Superior temporal gyrus (tissue), 1 donor: ENCODE results near the gene LYSMD2.

ENCODE experiments used
- DNase-seq: peaks from one replicate; pipeline ENCODE4 v3.0.0-alpha.2; 2016; ENCODE audit errors: extremely low spot score

LYSMD2 gene

GRCh38 chr15:51751697-51752683 is 14.5 kb upstream of the LYSMD2 start:
- peak; percentile 61 for DNase-seq

GRCh38 chr15:51750792-51751696 is 13.6 kb upstream of the LYSMD2 start, which contains the start of gene TMOD2:
TSS of gene TMOD2 (plus strand) at chr15:51751597. CDS start at chr15:51766442, 14,845 bp downstream.
- peak; percentile 57 for DNase-seq

- DNase-seq, result no peak
Measured at GRCh38 chr15:51750186-51750585, 12.7 kb upstream of the LYSMD2 start.

DNA sequence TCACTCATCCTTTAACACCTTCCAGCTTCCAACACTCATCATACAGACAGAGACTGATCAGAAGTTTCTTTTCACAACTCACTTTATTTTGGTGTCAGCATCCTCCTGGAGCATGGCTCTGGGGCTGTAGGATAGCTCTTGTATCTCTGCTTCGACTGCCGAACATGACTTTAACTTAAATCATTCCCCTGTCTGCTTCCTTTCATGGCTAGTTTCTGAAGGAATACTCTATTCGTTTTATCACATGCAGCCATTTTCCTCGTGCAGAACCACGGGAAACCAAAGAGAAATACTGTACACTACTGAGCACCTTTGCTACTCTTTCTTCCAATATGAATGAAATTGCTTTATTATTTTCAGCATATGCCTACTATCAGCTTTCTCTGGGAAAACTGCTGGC is 11.9 kb upstream of the LYSMD2 start:
- DNase-seq, result no peak

DNA sequence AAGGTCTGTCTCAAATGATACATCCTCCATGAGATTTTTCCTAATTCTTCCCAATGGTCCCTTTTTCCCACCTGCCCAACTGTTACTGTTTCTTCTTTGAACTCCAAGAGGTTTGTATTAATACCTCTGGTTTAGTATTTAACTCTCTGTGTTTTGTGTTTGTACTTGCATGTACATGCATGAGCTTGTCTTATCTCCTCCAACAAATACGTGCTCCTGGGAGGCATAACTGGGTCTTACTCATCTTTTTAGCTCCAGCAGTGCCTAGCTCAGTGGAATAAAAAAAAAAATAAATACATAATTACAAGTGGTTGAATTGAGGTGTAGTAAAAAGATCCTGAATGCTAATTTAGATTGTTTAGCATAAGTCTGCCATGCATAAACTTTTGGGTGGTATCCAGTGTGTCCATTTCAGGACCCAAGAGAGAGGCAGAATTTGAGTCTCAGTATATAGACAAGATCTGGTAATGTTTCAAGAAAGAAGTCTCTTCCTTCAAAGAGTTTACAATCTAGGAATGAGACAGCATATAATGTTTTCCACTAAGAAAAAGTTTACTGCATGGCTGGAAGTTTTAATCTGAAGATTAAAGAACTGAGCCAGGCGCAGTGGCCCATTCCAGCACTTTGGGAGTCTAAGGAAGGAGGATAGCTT is 1.7 kb upstream of the LYSMD2 start:
- no peak for DNase-seq

DNA sequence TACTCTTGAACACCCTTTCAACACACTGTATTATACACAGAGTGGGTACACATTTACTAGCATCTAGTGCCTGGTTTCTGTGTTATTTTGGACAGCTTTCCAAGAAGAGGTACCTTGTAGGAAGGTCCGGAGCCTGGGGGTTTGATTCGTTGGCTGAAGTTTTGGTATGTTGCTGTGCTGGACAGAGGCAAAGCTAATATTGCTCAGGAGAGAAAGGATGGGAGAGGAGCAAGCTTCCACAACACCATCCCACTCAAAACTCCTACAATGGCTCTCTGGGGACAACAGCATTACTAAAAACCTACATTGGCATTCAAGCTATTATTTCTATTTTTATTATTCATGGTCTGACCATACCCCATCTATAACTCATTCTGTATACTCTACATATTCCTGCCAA is 1.1 kb upstream of the LYSMD2 start:
- no peak for DNase-seq

GRCh38 chr15:51736751-51737521 is 519 bp downstream of the LYSMD2 start:
- no peak for DNase-seq

- no peak for DNase-seq
Measured at GRCh38 chr15:51736069-51736468, 1.4 kb downstream of the LYSMD2 start.

- no peak for DNase-seq
Measured at GRCh38 chr15:51735228-51736010, 2.0 kb downstream of the LYSMD2 start.

DNA sequence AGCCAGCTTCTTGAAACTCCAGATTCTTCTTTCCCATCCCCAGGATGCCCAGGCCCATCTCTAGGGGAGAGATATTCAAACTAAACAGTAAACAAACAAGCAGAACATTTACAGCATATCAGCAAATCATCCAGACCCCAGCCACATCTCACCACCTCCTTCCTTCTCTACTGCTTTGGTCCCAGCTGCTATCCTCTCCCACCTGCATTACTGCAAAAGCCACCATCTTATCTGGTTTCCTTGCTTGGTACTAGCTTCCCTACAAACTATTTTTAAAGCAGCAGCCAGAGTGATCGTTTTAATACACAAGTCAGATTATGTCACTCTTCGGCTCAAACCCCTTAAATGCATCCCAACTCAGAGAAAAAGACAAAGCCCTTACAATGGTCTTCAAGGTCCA is 4.8 kb downstream of the LYSMD2 start:
- no peak for DNase-seq

- DNase-seq, result no peak
Measured at GRCh38 chr15:51731549-51732267, 5.7 kb downstream of the LYSMD2 start.

DNA sequence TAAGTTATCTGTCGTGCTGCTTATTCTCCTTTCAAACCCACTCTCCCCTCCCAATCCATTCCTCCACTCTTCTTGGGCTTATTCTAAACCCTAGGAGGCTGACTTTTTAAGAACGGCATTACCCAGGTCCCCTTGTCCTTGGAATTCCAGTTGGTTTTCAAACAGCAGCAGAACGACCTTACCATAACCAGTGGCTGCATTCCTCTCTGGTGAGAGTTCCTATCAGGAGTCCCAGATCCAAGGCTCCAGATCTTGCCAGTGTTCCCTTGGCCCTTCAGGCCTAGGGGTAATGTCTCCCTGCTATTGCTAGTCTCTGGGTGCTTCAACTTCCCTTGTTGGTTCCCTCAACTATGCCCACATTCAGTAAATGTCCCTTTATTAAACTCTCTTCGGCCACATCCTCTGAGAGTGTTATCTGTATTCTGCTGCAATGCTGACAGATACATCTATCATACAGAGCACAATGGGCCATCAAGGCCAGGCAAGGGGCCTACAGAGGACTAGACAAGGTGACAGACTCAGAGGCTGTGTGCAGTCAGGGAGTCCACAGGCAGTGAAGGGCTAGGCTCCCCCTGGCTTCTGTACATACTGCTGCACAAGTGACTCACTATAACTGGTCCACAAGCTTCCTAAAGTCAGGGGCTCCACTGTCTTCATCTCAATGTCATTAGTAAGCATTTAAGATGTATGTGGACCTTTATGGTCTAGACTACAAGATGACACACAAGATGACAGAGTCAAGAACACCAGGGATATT is 10.1 kb downstream of the LYSMD2 start:
- DNase-seq, result no peak

DNA sequence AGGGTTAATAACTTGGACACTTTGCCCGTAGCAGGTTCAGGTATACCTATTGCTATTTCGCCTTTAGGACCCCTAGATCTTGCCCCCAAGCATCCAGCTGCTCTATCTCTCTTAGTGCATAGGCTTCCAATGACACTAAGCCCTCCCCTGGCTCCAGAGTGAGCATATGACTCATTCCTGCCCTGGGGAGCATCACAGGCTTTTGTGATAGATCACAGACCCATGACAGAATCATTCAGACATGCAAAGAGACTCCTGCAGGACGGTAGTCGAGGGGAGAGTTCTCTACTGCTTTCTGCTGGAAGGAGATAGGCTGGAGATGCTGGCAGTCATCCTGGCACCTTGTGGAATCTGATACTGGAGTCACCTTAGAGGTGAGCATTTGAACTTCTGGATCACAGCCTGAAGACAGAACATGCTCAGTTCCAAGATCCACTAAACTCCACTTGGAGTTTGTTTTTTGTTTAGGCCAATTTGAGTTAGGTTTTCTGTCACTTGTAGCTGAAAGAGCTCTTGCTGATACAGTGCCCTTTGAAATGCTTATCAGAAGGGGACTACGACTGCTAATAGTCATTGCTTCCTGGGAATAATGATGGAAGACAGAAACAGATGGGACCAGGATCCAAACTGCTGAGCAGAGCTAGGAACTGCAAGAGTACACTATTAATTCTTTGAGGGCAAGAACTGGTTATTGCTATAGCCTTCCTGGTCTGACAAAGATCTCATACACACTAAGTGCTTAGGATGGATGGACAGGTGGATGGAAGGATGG is 11.0 kb downstream of the LYSMD2 start:
- DNase-seq, result no peak

DNA sequence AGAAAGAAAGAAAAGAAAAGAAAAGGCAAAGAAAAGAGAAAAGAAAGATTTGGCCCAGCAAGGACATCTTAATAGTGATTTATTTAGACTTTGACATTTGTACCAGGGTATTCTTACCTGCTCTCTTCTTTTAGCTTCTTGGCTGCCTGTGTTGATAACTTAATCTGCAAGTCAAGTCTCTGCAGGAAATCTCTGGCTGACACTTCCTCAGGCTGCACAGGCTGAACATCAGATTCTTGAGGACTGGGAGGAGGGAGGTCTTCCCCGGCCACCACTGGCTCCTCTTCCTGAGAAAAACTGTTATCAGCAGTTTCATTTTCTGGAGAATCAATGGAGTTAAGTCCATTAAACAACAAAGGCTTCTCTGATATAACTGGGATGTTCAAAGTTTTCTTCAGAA is 12.8 kb downstream of the LYSMD2 start:
- peak; percentile 28 for DNase-seq

DNA sequence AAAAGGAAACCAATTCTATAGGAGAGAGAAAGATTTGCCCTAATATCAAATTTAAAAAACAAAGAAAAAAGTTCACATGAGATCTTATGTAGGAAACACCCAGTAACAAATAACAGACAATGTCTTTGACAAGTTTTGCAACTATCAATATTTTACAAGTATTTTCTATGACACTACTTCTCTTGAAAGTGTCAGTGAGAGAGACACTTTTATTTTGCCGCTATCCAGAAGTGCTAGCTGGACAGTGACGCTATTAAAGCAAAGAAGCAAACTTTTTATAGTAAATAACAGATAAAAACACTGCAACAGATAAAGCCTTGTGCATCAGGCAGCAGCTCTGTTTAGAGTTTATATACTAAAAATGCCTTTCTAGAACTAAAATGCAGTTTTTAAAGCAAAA is 13.3 kb downstream of the LYSMD2 start:
- DNase-seq, result no peak

- DNase-seq, result peak; percentile 19
Measured at GRCh38 chr15:51721199-51721960, 16.1 kb downstream of the LYSMD2 start.
